Ishikawa (cell line): Measurements from ENCODE around the gene KRTAP4-1.

Experiments used
- EGR1 ChIP-seq: IDR thresholded peaks from 2 replicates; pipeline ENCODE4 v1.6.1; 2012
- RAD21 ChIP-seq: IDR thresholded peaks from 2 replicates; pipeline ENCODE4 v1.6.1; 2012; ENCODE audit warnings: low read depth
- REST ChIP-seq: IDR thresholded peaks from 2 replicates; pipeline ENCODE4 v1.6.1; 2012; ENCODE audit warnings: low read depth, mild to moderate bottlenecking
- TCF12 ChIP-seq: IDR thresholded peaks from 2 replicates; pipeline ENCODE4 v1.6.1; 2012; ENCODE audit warnings: low read depth
- ZBTB7A ChIP-seq: IDR thresholded peaks from 2 replicates; pipeline ENCODE4 v1.6.1; 2012; ENCODE audit warnings: low read depth

- no peak for TF ChIP-seq RAD21
- TF ChIP-seq EGR1, result no peak
- no peak for TF ChIP-seq REST
- no peak for TF ChIP-seq TCF12
- TF ChIP-seq ZBTB7A, result no peak
These were observed 43.4 kb downstream of the KRTAP4-1 start for GRCh38 chr17:41141361-41141760.
